HG03469 (cell line): ENCODE results near the gene COL4A6.

Source experiments
- ATAC-seq: cut with Tn5 transposase; IDR thresholded peaks from one replicate; pipeline ENCODE4 v1.9.1; 2021; ENCODE audit warnings: mild to moderate bottlenecking, moderate library complexity, moderate number of reproducible peaks; ENCODE audit not compliant: unreplicated experiment

COL4A6 gene

DNA sequence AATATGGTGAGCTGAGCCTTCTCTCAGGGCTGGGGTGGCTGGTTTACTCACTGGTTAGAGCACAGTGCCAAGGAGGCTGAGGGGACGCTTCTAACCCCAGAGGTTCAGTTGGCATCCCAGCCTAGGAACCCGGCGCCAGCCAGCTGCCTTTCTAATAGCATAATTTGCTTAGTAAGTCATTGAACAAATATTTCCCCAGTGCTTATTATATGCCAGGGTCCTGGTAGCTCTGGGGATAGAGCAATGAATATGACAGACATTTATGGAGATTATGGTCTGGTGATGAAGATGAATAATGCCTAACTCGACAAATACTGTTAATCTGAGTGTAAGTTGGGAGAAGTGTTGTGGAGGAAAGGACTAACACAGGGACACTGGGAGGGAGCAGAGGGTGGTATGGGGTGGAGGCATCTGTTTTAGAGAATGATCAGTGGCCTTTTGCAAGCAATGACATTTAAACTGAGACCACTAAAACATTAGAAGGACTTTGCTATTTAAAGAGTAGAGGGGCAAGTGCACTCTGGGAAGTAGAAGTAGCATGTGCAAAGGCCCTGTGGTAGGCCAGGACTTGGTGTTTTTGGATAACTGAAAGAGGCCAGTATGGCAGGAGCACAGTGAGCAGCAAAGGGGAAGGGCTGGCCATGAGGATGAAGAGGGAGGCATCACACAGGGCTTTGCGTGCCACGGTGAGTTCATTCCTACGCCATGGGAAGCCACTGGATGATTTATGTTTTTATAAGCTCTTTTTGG is 274.7 kb downstream of the COL4A6 start:
- ATAC-seq = no peak

DNA sequence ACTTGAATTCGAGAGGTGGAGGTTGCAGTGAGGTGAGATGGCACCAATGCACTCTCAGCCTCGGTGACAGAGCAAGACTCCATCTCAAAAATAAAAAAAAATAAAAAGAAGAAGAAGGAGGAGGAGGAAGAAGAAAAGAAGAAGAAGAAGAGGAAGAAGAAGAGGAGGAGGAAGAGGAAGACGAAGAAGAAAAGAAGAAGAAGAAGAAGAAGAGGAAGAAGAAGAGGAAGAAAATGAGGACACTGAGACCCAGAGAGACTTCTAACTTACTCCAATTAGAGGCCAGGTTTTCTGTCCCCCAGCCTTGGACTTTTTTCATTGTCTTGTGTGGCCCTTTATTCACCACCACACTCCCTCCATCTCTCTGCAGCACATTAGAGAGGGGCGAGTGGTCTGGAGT is 276.0 kb downstream of the COL4A6 start:
- ATAC-seq = no peak

DNA sequence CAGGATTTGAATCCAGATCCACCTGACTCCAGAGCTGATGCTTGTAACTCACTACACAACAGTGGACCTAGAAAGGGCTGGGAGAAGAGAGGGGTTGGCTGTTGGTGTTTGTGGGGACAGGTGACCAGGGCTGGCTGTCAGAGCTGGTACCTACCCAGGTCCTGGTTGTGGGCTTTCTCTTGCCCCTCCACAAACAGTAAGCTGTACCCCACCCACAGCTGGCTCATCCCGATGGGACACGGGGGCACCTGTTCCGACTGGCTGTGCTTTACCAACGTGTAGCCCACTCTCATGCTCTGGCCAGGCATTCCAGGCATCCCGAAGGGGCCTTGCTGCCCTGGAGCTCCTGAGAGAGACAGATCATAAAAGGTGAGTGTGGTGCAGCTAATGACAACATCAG is 277.9 kb downstream of the COL4A6 start:
- no peak for ATAC-seq

DNA sequence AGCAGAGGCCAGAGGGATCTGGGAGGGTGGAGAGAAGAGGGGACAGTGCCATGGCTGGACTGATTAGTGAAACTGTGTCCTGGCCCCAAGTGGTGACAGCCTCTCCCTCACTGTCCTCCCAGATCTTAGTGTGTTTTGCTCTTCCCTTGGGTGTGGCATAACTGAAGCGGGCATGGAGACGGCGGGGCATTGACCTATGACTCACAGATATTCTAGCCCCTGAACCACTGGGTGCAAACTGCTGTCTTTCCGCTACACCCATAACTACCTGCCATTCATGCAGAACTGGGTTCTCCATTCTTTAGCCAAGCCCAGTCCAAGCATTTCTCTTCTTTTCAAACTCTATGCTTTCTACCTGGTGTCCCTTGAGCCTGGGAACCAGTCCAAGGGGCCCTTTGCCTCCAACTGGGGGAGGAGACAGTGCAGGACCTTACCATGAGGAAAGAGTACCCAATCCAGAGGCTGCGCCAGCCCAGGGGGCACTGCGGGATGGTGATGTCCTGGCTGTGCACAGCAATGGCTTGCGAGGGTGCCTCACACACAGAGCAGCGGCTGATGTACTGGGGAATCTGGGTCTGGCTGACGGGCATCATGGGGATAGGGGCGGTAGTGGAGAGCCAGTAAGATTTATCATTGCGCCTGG is 279.1 kb downstream of the COL4A6 start:
- no peak for ATAC-seq

DNA sequence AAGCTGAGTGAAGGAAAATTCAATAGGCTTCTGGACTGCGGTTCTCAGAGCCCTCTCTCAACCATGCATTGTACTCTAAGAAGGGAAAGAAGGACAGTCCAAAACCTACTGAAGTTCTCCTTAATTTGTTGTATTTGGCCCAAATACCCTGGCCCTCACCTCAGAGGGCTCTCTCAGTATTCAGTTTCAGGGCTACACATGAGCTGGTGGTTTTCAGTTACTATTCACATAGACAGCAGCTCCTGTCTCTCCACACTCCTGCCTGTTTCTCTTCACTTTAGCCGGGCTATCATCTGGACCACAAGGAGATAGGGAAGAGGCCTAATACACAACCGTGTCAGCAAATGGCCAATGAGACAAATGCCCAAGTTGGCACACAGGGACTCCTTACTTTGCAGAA is 280.6 kb downstream of the COL4A6 start:
- no peak for ATAC-seq

DNA sequence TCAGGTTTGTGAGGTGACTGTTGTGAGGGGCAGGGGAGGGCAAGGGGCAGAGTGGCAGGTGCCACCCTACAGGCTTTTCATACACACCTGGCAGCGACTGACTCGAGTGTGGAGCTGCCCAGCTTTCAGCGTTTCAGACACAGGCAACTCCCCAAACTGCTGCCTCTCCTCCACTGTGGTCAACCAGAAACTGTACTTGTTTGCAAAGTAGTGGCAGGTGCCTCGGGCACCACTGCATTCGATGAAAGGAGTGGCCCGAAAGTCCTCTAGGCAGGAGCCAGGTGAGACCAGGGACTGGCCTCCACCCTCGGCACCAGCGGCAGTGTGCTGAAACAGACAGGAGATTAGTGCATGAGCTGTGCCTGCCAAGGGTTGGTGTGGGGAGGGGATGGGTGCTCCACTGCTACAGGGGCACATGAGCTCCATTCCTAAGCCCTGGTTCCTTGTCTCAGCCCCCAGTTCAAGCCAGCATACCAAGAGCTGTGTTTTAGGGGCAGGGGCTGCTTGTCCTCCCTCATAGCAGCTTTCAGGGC is 281.2 kb downstream of the COL4A6 start:
- no peak for ATAC-seq

DNA sequence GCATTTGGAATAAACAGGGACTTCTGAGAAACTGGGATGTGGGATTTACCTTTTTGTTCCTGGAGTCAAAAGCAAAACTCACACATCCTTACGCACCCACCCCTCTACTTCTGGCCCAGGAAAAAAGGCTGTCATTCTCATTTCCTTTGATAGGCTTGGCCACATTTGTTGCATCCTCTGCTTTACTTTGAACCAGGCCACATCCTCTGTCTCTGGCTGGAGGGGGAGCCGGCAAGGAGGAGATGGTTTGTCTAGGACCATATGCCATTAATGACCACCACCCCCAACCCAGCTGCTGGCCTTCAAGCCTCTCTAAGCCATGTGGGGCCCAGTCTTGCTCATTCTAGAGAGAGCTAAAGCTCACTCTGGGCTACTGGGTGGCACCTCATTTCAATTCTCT is 282.1 kb downstream of the COL4A6 start:
- no peak for ATAC-seq

DNA sequence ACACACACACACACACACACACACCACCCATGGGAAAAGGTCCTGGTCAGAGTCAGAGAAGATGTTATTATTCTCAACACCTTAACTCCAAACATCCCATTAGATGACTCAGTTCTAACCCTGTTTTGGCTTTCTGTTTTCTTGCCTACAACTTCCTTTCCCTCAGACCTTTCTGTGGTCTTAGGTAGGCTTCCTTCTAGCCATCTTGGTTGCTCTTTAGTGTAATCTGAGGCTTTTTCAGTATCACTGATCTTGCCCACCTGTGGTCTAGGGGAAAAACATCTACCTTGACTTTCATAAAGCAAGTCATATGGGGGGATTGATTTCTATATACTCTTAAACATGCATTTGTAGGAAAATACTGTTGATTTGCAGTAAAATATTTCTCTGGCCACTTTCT is 289.7 kb downstream of the COL4A6 start:
- ATAC-seq = peak; percentile 58

DNA sequence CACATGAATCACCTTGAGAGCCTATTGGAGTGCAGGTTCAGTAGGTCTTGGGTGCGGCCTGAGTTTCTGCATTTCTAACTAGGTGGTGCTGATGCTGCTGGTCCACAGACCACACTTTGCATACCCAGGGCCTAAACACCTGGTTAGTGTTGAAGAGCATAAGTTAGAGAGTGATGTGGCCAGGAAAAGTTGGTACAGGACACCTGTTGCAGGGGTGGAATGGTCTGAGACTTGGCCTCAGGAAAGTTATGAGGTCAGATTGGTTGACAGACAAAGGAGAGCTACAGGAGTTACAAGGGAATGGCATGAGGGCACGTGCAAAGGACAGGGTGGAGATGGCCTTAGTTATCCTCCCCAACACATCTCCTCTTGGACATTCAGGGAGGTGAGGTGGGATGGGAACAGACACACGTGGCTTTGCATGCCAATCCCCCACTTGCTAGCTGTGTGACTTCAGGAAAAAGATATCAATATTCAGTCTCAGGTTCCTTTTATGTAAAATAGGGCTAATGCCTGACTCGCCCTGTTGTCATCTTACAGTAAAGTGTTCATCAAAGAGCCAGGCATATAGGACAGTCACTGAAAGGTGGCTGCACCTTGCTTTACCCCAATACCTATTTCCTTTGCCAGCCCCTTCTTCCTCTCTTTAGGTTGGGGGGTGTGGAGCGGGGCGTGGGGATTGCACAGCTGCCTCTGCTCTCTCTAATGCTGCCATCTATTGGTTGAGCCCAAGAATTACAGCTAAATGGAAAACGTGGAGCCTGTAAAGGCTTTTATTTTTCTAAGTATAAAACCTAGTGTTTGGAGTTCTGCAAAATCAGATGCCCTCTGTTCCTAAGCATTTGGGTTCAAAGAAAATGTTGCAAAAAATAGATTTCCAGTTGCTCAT is 299.2 kb downstream of the COL4A6 start:
- no peak for ATAC-seq

DNA sequence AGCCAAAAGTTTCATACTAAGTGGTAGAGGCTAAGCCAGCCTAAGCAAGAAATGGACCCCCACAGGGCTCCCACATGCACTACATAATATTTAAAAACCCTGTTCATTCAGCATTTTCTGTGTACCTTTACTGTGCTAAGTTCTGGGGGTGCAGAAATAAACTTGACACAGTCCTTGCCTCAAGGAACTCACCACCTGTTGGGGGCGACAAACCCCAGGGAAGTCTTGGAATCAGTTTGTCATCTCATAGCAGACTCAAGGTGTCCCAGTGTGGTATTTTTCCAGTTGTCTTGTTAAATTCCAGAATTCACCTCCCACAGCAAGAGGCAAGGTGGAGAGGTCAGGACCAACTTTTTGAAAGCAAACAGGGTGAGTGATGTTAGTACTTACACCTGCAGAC is 303.5 kb downstream of the COL4A6 start:
- ATAC-seq = no peak

DNA sequence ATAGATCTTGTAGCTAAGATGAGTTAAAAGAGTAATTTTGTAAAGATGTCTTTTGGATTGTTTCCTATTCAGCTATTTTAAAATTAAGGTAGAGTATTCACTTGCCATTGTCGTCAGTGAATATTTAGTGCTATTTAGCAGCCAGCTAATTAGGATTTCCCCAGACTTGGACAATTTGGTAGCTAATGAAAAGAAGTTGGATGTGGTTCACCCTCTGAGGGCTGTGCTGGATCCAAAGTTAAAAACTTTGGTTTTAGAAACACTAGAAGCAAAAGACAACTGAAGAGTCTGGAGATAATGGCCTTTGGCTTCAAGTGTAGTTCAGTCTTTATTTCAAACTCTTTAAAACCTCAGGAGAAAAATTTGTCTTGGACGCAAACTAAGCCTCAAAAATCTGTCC is 305.3 kb downstream of the COL4A6 start:
- ATAC-seq = no peak

DNA sequence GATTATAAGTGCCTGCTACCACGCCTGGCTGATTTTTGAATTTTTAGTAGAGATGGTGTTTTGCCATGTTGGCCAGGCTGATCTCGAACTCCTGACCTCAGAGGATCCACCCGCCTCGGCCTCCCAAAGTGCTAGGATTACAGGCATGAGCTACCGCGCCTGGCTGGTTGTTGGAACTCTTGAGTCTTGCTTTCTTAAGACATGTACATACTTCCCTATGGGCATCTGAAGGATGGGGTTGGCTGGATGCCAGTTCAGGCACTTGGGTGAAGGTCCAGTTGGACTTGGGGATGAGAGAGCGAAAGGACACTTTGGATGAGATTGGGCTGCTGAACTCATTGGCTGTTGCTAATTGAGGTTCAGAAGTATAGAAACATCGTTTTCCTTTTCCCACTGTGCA is 306.2 kb downstream of the COL4A6 start:
- no peak for ATAC-seq

DNA sequence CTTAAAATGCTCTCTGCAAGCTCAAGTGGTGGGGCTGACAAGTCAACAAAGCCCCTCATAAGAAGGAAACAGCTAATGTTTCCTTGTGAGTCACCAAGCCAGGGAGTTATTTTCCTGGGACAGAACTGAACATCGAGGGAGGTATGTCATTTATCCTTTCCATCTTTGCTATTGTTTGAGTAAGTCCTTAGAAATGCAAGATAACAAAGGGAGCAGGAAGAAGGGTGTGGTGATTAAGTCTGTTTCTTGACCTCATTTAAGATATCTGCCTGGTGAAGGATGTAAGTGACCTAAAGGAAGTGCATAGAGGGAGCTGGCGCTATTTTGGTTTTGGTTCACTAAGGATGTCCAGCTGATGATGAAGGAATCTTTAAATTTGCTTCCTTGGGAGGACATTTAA is 306.8 kb downstream of the COL4A6 start:
- ATAC-seq = no peak

DNA sequence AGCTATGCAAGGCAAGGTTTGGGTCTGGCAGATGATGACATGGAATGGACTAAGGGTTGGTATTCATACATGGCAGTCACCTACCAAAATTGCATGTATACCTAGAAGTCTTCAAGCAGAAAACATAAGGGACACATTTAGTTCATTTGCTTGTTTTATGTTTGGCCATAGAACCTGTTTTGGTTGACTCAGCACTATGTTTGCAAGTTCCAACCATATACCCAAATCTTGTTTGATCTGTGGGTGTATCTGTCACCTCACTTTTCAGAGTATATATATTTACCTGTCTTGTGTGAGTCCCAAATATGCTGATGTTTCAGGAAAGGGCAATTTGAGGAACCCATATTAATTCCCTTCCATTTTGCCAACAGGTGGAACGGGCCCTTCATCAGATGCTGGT is 307.3 kb downstream of the COL4A6 start:
- ATAC-seq = no peak

DNA sequence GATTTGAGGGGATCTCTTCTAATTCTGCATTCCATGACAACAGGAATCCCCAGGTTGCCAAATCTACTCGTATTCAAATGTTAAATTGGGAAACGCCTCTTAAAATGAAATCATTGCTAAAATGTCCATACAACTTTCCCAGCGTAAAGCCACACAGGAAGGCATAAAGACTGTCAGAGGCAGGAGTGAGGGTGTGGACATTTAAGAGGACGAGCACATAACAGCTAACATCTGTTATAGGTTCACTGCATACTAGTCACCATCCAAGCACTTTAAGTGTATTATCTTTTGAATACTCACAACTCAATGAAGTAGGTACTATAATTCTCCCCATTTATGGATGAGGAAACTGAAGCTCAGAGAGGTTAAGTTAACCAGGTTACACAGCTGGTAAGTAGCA is 311.1 kb downstream of the COL4A6 start:
- ATAC-seq = no peak

DNA sequence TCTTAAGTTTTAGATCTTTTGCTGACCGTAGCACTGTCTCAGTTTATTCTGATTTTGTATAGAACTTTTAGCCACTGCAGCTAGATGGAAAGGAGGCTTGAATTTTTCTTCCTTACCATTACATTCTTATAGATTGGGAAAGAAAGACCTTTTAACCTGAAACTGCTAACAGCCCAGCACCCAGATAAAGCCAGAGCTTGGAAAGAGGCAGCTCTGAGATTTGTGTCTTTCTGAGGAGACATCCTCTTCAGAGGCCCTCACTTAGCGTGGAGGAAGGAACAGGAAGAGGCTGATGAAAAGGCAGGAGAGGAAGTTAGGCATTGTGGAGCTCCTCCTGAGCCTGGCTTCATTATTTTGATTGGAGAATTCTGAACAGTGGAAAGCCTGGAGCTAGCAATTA is 311.6 kb downstream of the COL4A6 start:
- ATAC-seq = no peak

DNA sequence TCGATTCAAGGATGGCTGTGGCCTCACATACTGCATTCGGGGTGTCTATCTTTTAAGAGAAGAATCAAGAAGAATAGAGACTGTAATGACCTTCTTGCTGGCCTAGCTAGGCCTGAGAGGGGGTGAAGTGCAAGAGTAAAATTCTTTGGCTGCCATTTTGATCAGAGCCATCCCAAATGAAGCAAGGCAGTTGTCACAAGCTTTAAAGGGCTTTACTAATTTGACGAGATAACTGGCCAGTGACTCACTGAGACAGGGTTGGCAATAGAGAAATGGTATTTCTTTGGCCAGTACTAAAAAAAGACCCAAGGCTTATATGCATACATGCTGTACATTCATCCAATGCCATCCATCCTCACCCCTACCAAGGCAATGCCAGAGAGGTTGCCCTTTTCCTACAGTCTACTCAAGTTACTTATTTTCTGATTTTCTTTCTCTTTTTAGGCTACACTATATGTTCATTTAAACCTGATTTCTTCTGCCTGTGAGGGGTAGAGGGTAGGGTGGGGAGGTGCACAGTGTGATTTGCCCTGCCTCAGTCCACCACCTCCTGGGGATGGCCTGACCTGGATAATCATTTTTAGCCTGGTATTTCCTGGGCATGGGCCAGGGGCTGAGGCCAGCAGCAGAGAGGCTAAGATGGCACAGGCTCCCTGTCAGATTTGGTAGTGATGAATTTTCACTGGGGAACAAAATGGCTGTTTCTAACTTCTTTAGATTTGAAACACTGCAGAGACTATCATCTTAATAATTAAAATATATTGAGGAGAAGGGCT is 314.4 kb downstream of the COL4A6 start:
- no peak for ATAC-seq

DNA sequence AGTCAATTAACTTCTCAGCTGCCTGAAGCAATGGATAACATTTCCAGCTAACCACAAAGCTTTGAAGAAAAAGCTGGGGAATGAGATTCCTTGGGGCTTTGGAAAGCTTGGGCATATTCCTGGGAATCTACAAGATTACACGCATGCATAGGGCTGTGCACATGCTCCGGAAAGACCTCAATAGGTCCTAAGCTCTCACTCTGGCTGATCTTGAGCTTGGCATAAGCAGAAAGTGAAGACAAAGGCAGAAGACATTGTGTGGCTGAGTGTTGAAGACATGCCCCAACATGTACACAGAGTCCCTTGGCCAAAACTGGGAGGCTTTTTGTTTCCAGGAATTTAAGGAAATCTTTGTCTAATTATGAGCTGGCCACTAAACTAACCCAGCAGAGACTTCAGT is 315.5 kb downstream of the COL4A6 start:
- ATAC-seq = no peak

DNA sequence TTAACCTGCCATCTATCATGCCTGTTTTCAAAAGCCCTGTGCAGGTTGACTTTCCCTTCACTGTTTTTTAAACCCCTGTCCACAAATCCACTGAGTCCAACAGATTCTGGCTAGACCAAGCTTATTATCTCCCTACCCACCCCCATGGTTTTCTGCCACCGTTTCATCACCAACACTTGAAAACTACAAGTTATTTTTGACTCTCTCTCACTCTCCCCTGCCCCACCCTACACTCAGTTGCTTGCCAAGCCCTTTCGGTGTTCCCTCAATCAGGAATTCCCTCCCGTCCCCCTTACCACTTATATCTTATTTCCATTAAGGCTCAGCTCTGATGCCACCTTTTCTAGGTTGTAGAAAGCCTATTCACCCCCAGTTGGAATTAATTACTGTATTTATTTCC is 316.9 kb downstream of the COL4A6 start:
- no peak for ATAC-seq

DNA sequence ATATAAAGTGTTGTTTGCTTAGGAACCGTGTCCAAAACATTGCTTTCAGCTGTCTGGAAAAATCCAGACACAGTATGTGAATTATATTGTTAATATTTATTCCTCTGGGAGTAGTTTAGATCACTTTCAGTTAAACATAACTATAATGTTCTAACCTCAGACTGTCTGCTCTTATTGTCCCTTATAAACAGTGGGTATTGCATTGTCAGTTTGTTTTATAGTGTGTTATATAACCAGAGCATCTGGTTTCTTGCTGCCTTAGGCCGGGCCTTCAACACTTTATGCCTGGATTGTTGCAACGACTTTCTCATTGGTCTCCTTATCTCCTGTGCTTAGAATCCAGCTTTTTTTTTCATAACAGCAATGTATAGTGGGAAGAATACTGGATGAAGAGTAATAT is 320.2 kb downstream of the COL4A6 start:
- ATAC-seq = no peak

DNA sequence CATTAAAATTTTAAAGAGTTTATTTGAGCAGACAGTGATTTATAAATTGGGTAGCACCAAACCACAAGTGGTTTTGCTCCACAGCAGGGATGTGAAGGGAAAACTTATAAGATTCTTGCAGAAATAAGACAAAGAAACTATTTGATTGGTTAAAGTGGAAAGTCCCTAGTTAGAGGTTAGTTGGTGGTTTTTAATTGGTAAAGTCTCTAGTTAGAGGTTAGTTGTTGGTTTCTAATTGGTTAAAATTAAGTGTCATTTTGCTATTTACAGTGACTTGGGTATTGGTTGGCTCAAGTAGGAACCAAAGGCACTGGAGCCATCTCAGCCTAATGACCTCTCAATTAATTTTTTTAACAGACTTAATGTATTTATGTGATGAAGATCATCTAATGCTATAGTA is 323.7 kb downstream of the COL4A6 start:
- no peak for ATAC-seq
